COLO829 (cell line): ENCODE measurements around the gene BCOR.

Experiments
- DNase-seq: peaks from one replicate; pipeline ENCODE4 v3.0.0; 2012; ENCODE audit warnings: low spot score

BCOR gene

DNA sequence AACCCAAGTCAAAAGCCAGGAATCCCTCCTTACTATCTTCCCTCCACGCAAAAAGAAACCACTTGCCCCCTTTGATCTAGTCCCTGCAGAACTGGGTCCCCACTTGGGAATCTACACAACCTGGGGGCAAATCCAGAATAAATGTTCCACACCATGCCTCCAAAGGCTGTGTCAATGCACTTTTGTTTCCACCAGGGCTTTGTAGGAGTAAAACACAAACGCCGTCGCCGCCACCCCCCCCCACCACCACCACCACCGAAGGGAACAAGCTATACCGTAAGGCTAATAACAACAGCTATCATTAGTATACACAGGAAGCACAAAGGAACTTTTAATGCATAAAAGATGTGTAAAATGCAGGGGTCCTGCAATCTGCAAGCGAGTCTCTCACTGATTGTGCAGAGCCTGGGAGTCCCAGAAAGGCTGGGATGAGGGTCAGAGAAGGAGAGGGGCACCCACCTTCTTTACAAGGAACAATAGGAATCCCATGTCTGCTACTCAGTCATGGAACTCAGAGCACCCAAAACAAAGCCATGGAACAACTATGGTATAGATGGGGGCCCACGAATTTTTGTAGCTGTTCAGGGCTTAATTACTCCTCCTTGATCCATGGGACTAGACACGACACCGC, 13.2 kb downstream of the BCOR start:
- DNase-seq, result no peak

DNA sequence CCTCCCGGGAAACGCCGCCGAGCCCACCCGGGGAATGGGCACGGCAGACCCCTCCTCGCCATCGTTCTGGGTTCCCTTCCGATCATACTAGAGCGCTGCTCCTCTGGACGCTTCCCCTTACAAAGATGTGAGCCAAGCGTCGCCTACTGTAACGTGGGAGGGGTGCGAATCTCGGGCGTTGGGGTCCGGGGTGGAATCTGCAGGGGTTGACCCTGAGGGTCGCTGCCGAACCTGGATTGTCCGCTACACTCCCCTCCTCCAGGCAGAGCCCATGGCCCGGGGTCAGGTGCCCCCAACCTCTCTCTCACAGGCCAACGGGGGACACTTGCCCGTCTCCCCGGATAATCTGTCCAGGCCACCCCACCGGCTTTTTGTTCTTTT, 13.8 kb downstream of the BCOR start:
- no peak for DNase-seq

DNA sequence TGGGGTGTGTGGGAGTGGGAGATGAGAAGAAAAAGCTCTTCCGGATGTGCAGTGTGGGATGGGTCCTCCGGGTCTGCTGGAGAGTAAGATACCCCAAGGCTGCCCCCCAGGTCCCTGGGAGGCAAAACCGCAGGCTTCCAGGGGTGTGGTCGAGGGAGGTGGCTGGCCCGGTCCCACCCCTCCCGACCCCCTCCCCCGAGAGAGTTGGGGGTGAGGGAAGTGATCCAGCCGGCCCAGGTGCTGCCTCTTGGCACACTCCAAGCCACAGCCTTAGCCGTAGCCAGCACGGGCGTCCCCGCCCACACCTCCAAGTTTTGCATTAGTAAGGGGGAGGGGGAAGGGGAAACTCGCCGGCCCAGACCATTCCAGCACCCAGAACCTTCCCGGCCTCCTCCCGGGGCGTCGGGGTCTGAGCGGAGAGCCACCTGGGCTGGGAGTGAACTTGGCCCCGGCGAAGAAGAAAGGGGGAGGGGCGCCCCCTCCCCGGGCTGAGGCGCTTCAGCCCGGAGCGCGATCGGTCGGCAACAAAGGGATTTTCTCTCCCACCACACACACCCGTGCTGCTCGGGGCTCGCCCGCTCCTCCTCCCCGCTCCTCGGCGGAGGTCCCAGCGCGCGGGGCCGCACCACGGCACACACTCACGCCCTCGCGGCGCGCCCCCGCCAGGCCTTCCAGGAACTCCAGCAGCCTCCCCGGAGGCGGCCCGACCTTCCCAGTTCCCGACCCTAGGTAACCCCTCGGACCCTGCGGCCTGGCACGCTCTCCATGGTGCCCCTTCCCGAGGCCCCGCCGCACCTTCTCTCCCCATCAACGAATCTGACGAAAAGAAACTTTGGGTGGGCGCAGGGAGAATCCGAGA, 14.4 kb downstream of the BCOR start:
- DNase-seq, result no peak

DNA sequence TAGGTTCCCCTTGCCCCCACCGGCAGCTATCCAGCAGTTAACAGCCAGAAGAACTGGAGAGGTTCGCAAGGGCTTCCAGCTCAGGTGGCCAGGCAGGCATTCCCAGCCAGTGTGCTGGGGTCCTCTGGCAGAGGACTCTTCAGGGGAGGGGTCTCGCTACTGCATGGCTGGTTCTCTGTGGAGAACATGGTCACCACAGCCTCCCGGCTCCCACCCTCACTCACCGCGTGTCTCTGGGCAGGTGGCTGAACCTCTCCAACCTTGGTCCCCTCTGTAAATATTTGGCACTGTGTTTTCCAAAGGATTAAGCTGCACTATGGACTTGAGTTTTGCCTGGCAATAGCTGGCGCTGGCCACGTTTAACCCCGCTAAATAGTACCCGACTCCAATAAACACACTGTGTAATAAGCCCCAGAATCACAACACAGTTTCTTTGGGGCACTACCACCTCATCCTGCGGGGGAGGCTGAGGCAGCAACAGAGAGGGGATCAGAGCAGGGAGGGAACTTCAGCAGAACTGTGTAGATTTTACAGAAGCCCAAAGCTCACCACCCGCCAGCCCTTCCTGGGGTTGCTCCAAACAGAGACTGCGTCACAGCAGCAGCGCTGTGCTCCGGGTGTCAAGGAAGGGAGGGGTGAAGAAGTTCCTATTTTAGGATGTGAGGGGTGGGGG, 15.2 kb downstream of the BCOR start:
- DNase-seq, result no peak

DNA sequence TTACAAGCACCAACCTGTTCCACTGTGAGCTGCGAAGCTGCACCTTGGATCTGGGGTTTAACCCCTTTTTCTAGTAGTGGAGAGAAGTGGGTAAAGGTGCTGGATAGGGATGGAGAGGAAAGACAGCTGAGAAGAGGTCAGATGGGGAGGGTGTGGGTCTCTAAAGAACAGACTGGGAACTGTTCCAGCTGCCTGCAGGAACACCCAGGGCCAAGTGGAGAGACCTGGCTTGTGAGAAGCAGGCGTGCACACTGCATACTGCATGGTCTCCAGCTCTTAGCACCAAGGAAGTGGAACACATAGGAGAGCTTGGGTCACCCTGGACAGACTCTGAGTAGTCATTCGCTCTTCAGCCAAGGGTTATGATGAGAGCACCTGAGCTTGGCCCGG, 16.1 kb downstream of the BCOR start:
- no peak for DNase-seq

DNA sequence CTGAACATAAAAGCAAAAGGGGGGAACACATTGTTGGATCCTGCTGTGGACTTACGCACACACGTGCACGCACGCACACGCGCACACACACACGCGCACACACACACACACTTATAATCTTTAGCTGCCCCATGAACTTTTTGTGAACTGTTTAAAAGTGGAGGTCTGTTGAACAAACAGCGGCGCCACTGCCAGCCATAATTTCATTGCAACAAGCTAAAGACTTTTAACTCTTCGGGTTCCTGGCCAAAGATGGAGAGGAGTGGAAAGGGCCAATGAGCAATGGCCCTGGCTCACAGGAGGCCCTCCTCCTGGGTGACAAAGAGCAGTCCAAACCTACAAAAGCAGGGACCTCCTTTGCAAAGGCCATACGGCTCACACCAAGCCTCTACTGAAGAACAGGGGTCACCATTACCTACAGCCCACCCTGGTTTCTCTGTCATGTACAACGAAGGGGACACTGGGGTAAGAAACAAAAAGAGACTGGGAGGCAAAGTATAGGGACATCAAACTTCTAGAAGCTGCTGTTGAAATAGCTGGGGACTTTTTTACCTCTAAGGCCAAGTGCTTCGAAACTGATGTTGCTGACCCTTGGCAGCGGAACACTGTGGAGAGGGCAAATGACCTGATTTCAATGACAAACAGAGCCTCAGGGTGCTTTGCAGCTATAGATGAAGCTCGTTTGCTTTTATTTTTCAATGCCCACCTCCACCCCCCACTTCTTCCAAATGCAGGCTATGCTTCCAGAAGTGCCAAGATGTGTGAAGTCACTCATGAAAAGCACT, 16.7 kb downstream of the BCOR start:
- no peak for DNase-seq

DNA sequence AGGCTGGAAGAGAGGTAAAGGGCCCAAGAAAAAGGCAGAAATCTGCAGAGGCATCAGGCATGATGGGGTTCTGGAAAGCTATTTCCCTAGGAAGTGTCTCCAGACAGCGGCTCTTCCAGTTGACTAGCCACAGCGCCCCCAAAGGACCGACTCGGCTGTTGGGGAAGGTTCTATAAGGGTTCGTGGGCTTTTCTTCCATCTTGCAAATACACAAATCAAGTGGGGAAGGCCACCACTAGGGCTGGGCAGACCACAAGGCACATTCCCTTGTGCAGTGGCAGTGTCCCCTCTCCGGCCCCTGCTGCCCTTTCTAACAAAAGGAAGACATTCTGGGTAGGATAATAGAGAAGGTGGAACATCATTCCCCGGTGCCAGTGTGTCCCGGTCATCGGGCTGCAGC, 18.2 kb downstream of the BCOR start:
- no peak for DNase-seq

DNA sequence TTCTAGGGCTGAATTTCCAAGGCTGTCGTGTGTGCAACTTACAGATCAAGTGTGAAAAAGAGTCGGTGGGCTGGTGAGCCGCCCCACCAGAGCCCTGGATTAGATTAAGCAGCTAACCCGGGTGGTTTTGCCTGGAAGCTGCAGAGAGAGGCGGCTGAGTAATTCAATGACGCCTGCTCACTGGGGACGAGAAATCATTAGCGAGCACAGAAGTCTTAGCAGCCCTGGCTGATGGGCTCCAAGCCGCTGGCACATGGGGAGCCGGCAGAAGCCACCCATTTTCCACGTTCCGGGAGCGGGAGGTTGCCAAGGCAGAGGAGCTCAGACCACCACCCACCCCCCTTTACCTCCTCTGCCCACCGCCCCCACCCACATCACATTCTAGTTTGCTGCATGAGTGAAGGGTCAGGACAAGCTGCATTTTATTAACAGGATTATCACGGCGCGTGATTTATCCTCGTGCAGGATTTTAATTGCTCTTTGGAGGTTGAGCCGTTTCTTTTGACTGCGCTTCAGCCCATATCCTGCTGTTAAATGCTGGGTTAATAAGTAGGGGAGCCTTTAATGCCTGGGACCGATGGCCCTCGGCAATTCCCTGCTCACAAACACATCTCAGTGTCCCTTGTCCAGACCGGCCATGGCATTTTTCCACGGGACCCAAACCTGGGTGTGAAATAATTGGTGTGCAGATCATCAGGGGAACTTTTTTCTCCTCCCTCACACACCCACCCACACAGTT, 19.1 kb downstream of the BCOR start:
- no peak for DNase-seq

DNA sequence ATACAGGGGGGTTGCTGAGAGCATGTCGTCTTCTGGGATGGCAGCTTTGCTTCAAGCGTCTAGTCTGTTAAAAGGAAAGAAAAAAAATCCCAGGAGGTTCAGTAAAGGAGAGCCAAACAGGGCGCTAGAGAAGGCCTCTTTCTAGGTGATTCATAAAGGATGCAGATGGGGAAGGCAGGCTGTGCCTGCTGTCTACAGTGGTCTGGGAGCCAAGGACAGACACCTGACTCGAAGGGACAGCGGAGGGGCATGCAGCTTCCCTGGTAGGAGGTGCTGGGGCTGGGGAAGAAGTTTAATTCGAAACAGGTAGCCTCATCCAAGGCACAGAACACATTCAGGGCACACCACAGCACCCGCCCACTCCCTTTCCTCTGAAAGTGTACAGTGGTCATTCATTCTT, 19.9 kb downstream of the BCOR start:
- no peak for DNase-seq

DNA sequence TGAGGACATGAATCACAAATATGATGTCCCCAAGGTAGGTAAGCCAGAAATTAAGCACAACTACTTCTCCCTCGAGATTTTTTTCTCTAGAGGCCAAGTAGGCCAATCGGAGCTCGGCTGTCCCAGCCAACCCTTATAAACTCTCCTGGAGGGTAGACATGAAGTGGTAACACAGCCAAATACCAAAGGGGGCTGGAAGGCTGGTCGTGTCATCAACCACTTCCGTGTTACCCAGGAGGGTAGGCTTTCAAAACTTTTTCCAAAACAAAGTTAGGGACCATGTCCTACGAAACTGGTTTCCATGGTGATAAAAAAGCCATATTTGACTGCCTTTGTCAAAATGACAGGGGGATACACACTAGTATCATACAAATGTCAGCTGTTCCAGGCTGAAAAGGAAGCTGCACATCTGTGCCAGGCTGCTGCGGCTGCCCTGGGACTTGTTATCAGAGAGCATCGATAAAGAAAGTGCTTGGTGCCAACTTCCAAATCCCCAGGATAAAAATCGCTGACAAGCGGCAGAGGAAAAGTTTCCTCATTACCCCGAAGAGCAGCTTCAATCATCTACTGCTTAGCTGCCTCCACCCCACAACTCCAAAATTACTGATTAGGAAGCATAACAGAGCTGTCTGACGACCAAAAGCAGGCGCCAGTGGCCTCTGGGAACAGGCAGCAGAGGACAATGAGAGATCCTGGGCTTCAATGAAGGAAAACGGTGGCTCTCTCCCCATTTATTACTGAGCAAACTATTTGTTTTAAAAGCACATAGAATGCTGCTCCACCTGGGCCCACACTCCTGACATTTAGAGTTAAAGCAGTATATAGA, 20.8 kb downstream of the BCOR start:
- DNase-seq, result no peak

DNA sequence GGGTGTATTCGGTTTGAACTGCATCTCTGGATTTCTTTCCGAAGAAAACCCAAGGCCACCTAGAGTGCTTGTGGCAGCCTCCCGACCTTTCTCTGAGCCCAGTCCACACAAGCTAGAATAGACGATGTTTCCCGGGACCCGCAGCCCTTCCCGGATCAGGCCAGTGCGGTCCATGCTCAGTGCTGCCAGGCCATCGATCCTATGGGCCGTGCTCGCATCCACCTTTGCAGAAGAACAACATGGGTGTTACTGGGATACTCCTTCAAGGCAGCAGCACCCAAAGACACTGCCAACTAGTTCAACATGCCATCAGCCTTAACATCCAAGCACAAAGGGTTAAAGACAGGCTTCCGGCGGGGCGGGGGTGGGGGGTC, 22.8 kb downstream of the BCOR start:
- no peak for DNase-seq

DNA sequence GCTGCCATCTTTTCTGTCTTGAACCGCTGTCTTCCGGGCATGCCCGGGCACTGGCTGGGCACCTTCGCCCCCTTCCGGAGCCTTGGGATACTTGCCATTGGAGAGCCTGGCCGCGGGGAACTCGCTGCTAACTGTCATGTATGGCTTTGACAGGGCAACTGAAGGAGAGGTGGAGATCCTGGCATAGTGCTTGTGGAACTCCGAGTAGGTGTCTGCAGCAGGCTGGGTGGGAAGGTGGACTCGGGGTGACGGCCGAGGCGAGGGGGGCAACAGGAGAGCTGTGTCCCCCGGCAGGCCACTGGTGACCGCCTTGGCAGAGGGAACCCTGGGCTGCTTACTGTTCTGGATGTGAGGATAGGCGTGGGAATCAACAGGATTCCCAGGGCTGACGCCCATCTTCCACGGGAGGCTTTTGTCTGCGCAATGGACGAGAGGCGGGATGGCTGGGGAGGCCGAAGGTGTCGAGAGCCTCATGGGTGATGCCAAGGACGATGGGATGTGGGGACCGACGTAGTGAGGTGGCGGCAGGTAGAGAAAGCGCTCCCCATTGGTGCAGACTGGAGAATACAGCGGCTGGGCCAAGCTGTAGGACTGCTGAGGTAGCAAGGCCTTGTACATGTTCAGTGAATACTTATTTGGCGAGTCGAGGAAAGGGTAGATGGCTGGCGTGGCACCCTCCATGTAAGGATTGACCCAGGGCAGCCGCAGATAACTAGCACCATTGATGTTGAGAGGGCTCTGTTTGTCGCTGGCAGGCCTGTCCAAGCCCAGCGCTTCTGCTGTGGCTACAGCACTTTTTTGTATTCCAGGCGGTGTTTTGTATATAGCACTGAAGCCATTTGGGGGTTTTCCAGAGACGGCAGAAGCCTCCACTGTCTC, 23.4 kb downstream of the BCOR start:
- no peak for DNase-seq

DNA sequence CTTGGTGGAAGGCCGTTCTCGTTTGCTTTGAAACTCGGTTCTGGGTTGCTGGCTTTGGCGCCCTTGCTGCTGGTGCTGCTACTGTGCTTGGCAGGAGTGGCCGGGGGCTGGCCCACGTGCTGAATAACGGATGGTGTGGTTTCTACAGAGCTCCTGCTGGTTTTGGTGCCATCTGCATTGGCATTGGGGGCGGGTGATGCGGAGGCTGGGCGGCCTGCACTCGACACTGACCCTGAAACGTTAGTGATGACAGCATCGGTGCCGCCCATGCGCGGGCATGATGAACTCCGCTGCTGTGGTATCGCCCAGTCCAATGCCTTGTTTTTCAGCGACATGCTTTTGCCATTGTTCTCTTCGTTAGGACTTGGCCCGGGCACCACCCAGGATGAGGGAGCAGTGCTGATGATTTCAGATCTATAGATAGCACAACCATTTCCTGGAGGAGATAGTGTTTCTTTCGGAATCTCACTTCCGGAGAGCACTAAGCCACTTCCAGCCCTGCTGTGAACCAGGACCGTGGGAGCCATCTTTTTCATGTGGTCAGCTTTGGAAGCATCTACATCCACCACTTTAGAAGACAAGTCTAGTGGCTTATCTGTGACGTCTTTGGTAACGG, 24.2 kb downstream of the BCOR start:
- DNase-seq, result no peak

DNA sequence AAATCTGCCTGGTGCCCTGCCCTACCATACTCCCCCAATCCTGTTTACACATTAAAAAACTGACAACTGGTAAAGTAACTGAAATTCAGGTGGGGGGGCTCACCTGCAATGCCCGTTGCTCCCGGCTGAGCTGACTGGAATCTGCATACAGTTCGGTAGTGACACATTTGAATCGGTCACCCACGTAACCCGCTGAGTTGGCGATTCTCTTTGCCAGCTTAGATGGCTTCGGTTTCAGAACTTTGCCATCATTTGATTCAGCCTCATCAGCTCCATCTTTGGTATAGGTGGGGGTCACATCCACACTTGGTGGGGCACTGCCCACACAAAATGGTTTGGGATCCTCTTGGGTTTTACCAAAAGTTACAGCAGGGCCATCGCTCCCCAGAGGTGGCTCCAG, 25.5 kb downstream of the BCOR start:
- no peak for DNase-seq

DNA sequence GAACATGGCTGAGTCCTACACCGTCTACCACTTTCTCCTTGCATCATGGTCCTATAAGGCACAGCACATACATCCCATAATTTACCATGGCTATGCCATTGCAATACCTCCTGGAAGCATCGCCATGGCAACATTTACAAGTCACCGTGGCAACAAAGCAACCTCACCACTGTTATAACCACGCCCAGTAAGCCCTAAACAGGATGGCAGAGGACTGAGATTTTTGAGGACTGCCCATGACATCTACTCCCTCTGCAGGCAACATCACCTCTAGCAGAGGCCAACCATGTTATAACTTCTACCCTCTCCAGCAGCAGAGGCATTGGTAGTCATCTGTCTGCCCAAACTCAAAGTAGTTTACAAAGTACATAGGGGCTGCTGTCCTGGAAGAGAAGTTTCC, 29.7 kb downstream of the BCOR start:
- no peak for DNase-seq

DNA sequence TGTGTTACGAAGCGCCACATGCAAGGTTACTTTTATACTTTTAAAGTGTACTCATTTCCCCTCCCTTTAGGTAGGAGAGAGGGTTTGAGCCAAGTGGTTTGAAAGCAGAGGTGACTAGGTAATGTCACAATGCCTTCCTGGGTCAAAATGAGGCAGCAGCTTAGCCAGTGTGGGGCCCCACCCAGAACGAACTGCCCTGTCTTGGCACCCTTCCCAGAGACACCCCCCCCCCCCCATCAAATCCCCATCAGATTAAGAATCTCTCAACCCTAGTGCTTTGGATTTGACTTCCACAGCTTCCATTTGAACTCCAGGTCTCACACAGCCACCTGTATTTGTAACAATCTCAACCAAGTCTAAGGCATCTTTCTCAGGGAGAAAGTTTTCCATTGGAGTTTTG, 31.1 kb downstream of the BCOR start:
- DNase-seq, result no peak

DNA sequence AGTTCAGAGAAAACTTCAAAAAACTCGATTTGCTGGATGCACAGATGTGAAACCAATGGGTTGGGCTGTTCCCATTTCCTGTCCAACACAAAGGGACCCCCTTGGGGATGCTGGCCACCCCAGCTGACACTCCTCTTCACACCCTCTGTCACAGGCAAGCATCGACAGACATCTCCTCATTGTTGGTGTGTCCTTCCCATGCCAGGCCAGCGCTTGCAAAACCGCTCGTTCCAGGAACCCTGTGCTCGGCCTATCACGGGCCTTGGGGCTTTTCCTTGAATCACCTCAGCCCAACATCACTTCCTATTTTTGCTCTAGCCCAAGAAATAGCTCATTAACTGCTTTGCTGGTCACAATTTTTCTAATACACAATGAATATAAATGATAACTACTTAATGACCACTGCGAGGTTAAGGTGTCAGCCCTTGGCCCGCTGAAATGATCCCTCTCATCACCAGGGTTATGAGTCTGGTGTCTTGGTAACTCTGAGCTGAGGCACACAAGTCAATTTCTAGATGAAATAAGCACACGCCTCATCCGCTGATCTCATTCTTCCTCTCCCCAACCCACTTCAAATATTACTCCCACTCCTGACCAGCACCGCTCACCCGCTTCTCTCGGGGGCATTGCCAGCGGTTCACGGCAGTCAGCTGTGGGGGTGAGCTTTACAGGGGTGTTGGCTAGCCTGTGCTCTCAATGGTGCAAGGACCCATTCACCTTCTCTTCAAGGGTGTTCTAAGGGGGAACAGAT, 32.3 kb downstream of the BCOR start:
- no peak for DNase-seq

DNA sequence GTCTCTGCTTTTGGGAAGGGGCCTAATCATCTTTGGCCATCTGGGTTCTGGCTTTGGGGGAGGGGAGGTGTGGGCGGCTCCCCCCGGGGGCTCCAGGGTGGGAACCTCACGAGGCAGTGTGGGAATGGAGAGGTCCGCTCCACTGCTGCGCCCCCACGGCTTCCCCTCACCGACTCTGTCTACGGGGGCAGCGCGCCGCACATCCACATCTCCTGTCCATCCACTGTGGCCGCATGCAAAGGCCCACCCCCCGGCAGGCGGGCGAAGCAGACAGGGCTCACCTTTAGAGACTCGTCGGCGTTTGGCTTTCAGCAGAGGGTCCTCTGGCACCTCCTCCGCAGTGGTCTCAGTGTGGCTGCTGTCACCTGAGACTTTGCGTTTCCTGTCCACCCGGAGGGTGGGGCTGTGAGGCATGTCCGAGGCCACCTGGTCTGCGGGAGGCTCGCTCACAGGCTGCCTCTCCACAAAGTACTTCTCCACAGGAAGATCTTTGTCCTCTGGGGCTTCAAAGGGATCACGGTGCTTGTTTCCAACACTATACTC, 33.6 kb downstream of the BCOR start:
- no peak for DNase-seq

DNA sequence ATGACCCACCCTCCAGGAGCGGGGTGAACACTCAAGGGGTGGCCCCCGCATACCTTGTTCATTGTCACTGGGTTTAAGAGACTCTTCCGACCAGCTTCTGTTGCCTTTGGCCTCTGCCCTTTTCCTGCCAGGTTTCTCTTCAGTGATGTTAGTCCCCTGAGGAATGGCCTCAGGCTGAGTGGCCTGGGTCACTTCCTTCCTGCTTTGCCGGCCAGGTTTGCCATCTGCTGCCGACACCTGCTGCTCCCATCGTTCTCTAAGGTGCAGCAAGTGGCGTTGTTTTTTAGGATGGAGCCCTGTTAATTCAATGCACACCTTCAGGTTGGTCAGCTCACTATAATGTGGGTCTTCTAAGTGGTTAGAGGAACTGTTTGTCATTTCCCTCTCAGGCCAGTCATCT, 34.2 kb downstream of the BCOR start:
- no peak for DNase-seq
